ENCODE data around the gene ALK. TPM values are rescaled to one million over a fixed set of nuclear protein-coding genes. Genes with fewer than 3 reads are reported as not detected.

The ALK gene
- polyA plus RNA-seq, 1 experiment = not detected

GRCh38 chr2:29638641-29639040, 282.7 kb downstream of the ALK start:
- ChIA-PET CTCF (no interaction called here), POLR2A (no interaction called here)
- Histone ChIP-seq H3K27ac (ENCODE audit: low read depth, low read length) (no peak overlapping the region), H3K27me3 (ENCODE audit: control insufficient read depth, insufficient read depth, low read length) (no peaks in the 10 kb centered on the region), H3K4me3 (ENCODE audit: low read depth, low read length) (no peak overlapping the region), H3K9me3 (ENCODE audit: control insufficient read depth, insufficient read depth, low read length) (no peaks in the 10 kb centered on the region)
- no peak for DNase-seq (ENCODE audit: low read depth, low spot score)
- no peak for TF ChIP-seq CTCF (IDR thresholded peaks at IDR 0.05; ENCODE audit: low read depth, low read length)

GRCh38 chr2:29634916-29635315, 286.5 kb downstream of the ALK start:
- Histone ChIP-seq H3K4me3 (ENCODE audit: low read depth, low read length) (no peak overlapping the region), H3K27ac (ENCODE audit: low read depth, low read length) (no peak overlapping the region), H3K9me3 (ENCODE audit: control insufficient read depth, insufficient read depth, low read length) (no peaks in the 10 kb centered on the region), H3K27me3 (ENCODE audit: control insufficient read depth, insufficient read depth, low read length) (no peaks in the 10 kb centered on the region)
- POLR2A ChIA-PET = no interaction called here
- CTCF ChIA-PET = interaction anchor here (1.6 kb wide), 1 partner anchor 326 kb away, joined by 3 read pairs; no protein-coding TSS in a partner anchor
- TF ChIP-seq CTCF (IDR thresholded peaks at IDR 0.05; ENCODE audit: low read depth, low read length) = no peak
- DNase-seq (ENCODE audit: low read depth, low spot score) = no peak

DNA sequence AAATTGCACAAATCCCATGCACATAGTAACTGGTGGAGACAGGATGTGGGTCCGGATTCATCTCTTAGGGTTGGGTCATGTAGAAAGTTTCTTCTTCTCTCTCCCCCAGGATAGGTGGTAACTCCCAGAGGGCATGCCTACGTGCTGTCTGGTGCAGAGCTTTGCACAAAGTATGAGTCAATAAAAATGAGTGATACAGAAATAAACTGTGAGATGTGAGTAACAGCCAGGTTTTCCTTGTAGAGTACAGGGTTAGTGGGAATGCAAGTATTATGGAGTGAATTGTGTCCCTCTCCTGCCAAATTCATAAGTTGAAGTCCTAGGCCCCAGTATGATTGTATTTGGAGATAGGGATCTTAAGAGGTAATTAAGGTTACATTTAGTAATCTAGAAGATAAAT, 289.4 kb downstream of the ALK start:
- Histone ChIP-seq H3K27ac (ENCODE audit: low read depth, low read length) (no peak overlapping the region), H3K9me3 (ENCODE audit: control insufficient read depth, insufficient read depth, low read length) (no peaks in the 10 kb centered on the region), H3K4me3 (ENCODE audit: low read depth, low read length) (no peak overlapping the region), H3K27me3 (ENCODE audit: control insufficient read depth, insufficient read depth, low read length) (no peaks in the 10 kb centered on the region)
- TF ChIP-seq CTCF (IDR thresholded peaks at IDR 0.05; ENCODE audit: low read depth, low read length) = no peak
- POLR2A ChIA-PET = no interaction called here
- DNase-seq (ENCODE audit: low read depth, low spot score) = no peak
- CTCF ChIA-PET = no interaction called here

GRCh38 chr2:29629495-29629894, 291.9 kb downstream of the ALK start:
- POLR2A ChIA-PET = no interaction called here
- no peaks in the 10 kb centered on the region for H3K9me3 ChIP-seq (ENCODE audit: control insufficient read depth, insufficient read depth, low read length)
- no peaks in the 10 kb centered on the region for H3K27me3 ChIP-seq (ENCODE audit: control insufficient read depth, insufficient read depth, low read length)
- H3K27ac ChIP-seq (ENCODE audit: low read depth, low read length) = no peak overlapping the region
- H3K4me3 ChIP-seq (ENCODE audit: low read depth, low read length) = no peak overlapping the region
- TF ChIP-seq CTCF (IDR thresholded peaks at IDR 0.05; ENCODE audit: low read depth, low read length) = no peak
- CTCF ChIA-PET = no interaction called here
- DNase-seq (ENCODE audit: low read depth, low spot score) = no peak

GRCh38 chr2:29628862-29629261, 292.5 kb downstream of the ALK start:
- no peak for DNase-seq (ENCODE audit: low read depth, low spot score)
- CTCF ChIA-PET = no interaction called here

More at GRCh38 chr2:29628862-29629261, 292.5 kb downstream of the ALK start:
- H3K27me3 ChIP-seq (ENCODE audit: control insufficient read depth, insufficient read depth, low read length) = no peaks in the 10 kb centered on the region
- H3K27ac ChIP-seq (ENCODE audit: low read depth, low read length) = no peak overlapping the region
- H3K9me3 ChIP-seq (ENCODE audit: control insufficient read depth, insufficient read depth, low read length) = no peaks in the 10 kb centered on the region
- H3K4me3 ChIP-seq (ENCODE audit: low read depth, low read length) = no peak overlapping the region
- no peak for TF ChIP-seq CTCF (IDR thresholded peaks at IDR 0.05; ENCODE audit: low read depth, low read length)
- POLR2A ChIA-PET = no interaction called here
